GM18520 (cell line): ENCODE data around the gene OR6Q1.
"Not testable (repeated sequence)": the region's sequence is repeated elsewhere in the genome, so short reads cannot be mapped to it uniquely, and the experiment has no call there.

Source experiments
- ATAC-seq: cut with Tn5 transposase; IDR thresholded peaks from one replicate; pipeline ENCODE4 v1.9.1; 2021; ENCODE audit not compliant: unreplicated experiment

OR6Q1 gene

GRCh38 chr11:58030653-58031052 is at the start of gene OR6Q1:
Gene OR6Q1 (plus strand): TSS chr11:58030953. CDS start chr11:58030953, 0 bp downstream.
- ATAC-seq = no peak

DNA sequence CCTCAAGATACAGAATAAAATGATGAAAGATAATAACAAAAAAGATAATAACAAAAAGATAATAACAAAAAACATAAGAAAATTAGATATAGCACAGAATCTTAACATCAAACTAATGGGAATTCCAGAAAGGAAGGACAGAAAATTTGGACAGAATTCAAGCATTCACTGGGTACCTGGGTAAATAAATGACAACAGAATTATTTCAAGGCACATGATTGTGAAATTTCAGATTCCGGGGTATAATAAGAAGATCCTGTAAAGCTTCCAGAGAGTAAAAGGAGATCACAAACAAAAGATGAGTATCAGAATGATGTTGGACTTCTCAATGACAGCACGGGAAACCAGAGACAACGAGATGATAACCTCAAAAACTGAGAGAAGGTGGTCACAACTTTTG is 49.2 kb upstream of the OR6Q1 start:
- no peak for ATAC-seq

GRCh38 chr11:57982776-57983175 is 48.0 kb upstream of the OR6Q1 start:
- no peak for ATAC-seq

GRCh38 chr11:57983191-57983590 is 47.6 kb upstream of the OR6Q1 start:
- ATAC-seq = no peak

DNA sequence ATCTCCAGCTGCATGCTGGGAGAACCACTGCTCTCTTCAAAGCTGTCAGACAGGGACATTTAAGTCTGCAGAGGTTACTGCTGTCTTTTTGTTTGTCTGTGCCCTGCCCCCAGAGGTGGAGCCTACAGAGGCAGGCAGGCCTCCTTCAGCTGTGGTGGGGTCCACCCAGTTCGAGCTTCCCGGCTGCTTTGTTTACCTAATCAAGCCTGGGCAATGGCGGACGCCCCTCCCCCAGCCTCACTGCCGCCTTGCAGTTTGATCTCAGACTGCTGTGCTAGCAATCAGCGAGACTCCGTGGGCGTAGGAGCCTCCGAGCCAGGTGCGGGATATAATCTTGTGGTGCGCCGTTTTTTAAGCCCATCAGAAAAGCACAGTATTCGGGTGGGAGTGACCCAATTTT is 31.2 kb upstream of the OR6Q1 start:
- not testable (repeated sequence) for ATAC-seq

GRCh38 chr11:58000021-58000420 is 30.7 kb upstream of the OR6Q1 start:
- ATAC-seq = not testable (repeated sequence)

DNA sequence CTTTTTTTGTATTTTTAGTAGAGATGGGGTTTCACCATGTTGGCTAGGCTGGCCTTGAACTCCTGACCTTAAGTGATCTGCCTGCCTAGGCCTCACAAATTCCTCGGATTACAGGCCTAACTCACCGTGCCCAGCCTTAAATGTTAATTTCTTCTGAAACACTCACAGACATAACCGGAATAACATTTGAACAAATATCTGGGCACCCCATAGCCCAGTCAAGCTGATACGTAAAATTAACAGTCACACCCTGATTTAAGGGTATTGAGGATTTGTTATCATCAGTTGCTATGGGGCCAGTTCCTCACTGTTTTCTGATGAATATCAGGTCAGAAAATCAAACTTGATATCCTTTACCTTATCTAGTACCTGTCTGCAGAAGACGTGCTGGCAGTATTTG is 30.1 kb upstream of the OR6Q1 start:
- no peak for ATAC-seq

GRCh38 chr11:58003036-58003435 is 27.7 kb upstream of the OR6Q1 start:
- no peak for ATAC-seq

DNA sequence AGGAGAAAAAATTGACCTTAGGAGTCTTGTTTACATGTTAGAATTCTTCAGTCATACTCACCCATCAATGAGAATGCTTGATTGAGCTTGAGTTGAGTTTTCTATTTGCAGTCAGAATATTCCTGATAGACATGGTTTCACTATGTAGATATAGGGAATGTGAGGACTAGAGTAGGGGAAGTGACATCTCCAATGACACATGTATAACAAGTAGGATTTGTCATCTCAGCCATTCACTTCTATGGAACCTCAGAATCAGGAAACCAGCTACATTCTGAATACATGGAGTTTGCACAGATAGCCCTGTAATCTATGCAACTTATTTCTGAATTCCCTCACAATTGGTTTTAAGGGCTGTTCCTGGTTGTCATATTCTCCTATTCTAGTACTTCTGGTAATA is 27.2 kb upstream of the OR6Q1 start:
- no peak for ATAC-seq

DNA sequence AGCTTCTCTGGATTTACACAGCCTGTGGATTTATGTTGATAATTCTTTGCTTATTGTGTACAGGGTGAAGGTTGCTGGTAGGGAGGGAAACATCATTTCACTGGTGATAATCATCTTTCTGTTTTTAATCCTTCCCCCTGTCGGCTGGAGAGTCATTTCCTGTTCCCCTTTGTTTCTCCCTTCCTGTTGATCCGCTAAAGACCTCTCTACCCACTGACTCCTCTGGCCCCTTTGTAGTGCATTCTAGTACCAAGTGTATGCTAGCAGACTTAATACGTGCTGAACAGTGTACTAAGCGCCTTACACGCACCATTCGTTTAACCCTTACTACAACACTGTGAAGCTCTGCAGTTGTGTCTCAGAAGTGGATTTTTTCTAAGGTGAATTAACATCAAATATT is 26.1 kb upstream of the OR6Q1 start:
- no peak for ATAC-seq

GRCh38 chr11:58006940-58007339 is 23.8 kb upstream of the OR6Q1 start:
- ATAC-seq = no peak

DNA sequence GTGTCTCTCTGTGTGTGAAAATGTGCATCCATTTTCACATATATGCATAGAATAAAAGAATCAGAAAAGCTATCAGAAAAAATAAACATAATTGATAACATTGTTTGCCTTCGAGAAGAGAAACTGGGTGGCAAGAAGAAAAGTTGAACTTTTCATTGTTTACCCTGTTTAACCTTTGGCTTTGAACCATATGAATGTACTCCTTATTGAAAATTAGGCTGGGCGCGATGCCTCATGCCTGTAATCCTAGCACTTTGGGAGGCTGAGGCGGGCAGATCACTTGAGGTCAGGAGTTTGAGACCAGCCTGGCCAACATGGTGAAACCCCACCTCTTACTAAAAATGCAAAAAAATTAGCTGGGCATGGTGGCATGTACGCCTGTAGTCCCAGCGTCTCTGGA is 19.0 kb upstream of the OR6Q1 start:
- ATAC-seq = no peak

DNA sequence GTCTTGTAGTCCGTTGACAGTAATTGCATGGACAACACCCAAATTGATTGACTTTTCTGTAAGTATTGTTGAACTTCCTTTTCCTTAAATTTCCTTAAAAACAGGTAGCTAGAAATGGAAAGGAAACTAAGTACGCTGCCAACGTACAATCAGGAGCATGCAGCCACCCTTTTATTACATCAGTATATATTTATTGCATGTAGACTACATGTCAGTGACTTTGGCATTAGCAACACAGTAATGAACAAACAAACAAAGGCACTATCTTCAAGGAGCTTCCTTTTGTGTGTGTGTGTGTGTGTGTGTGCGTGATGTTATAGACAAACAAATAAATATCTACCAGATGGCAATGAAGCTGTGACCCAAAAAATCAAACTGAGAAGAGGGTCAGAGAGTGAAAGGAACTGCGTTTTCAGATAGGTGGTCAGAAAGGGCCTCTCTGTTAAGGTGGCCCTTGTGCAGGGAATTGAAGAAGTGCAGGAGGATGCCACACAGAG is 7.3 kb upstream of the OR6Q1 start, which contains the start of gene OR9Q1:
OR9Q1 (plus strand) TSS at position 447 of the 497 bp plus-strand sequence. CDS start 155,564 bp downstream, outside the sequence.
- ATAC-seq = no peak

- no peak for ATAC-seq
These were observed 6.1 kb upstream of the OR6Q1 start for GRCh38 chr11:58024601-58025091.

DNA sequence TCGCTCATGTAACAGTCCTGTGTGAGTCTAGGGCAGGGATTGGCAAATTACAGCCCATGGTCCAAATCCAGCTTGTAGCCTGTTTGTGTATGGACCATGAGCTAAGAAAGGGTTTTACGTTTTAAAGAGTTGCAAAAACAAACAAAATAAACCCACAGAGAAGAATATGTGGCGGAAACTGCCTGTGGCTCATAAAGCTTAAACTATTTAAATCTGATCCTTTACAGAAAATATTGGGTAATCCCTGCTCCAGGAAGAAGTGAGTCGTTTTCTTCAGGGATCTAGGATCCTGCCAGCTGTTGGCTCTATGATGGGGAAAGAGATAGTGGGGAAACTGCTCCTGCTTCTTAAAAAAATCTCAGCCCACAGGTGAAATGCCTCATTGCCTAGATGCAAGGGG is 3.4 kb upstream of the OR6Q1 start:
- ATAC-seq = no peak

GRCh38 chr11:58028687-58029411 is 1.9 kb upstream of the OR6Q1 start:
- no peak for ATAC-seq

DNA sequence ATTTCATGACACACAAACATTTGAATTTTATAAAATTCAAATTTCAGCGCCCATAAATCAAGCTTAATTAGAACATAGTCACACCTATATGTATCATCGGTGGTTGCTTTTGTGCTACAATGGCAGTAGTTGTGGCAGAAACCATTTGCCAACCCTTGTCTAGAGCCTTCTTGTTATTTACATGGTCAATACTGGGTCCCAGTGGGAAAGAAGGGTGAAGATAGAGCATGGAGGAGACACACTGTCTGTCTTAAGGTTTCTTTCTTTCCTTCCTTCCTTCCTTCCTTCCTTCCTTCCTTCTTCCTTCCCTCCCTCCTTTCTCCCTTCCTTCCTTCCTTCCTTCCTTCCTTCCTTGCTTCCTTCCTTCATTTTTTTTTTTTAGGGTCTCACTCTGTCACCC is 3.7 kb downstream of the OR6Q1 start:
- no peak for ATAC-seq

- no peak for ATAC-seq
These were observed 8.8 kb downstream of the OR6Q1 start for GRCh38 chr11:58039589-58039988.

GRCh38 chr11:58043379-58043778 is 12.6 kb downstream of the OR6Q1 start:
- ATAC-seq = no peak

- ATAC-seq = no peak
These were observed 15.5 kb downstream of the OR6Q1 start for GRCh38 chr11:58046231-58046630.

DNA sequence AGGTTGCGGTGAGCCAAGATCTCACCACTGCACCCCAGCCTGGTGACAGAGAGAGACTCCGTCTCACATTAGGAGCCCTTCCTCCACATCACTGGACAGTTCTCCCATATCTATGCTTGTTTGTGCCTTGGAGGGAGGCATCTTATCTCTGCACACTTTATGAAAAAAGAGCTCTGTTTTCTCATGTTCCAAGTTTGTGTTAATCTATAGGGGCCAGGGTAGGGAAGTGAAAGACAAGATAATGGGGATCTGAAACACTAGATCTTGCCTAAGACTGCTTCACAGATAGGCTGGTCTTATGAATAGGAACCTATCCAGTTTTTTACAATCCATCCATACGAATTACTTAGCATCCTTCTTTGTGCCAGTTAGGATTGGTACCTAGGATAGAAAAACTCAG is 17.1 kb downstream of the OR6Q1 start:
- ATAC-seq = no peak

DNA sequence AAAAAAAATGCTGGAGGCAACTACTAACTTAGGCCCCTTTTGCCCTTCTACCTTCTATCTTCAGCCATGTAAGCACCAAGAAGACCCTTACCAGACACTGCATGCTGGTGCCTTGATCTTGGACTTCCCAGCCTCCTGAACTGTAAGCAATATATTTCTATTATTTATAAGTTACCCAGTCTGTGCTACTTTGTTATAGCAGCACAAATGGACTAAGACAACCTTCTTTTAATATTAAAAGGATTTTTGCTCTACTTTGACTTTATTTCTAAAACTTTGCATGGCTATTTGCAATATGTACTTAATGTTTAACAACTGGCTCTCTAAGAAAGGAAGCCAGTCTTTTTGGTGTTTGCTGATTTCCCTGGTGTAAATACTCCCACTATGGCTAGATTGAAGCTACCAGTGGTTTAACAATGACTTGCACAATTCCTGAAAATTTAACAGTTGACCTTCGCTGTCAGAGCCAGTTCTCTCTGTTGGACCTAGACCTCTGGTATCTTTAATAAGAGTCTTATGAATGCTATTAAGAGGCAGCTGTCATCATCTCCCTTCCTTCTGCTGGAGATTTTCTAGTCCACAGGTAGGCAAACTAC is 25.2 kb downstream of the OR6Q1 start:
- no peak for ATAC-seq
